Measurements from ENCODE around the gene EPHA5. TPM values are rescaled to one million over a fixed set of nuclear protein-coding genes. Genes with fewer than 3 reads are reported as not detected.

Gene EPHA5
- total RNA-seq, 2 experiments from 2014 or later = not detected

GRCh38 chr4:65386927-65387326 lies 283.4 kb downstream of the EPHA5 start:
- no peak overlapping the region for H3K27ac Mint-ChIP-seq
- no peaks in the 10 kb centered on the region for H3K36me3 Mint-ChIP-seq
- ChIA-PET POLR2A (no interaction called here), CTCF (no interaction called here)
- intact Hi-C loops (cut with micrococcal nuclease) = no loop called here
- H3K9me3 Mint-ChIP-seq = peaks cover 26% of the 10 kb centered on the region
- H3K27me3 Mint-ChIP-seq = no peaks in the 10 kb centered on the region
- no peak for DNase-seq
- H3K4me1 Mint-ChIP-seq (ENCODE audit: low read depth) = no peaks in the 10 kb centered on the region
- no peak overlapping the region for H3K4me3 Mint-ChIP-seq

- Mint-ChIP-seq H3K27me3 (no peaks in the 10 kb centered on the region), H3K4me1 (ENCODE audit: low read depth) (no peaks in the 10 kb centered on the region), H3K27ac (no peak overlapping the region), H3K36me3 (no peaks in the 10 kb centered on the region), H3K4me3 (no peak overlapping the region), H3K9me3 (peaks cover 8% of the 10 kb centered on the region)
- CTCF ChIA-PET = no interaction called here
- intact Hi-C loops (cut with micrococcal nuclease) = no loop called here
- no peak for DNase-seq
- POLR2A ChIA-PET = no interaction called here
Observed at GRCh38 chr4:65383589-65384305, 286.5 kb downstream of the EPHA5 start.

GRCh38 chr4:65381648-65382047 lies 288.6 kb downstream of the EPHA5 start:
- no peak overlapping the region for H3K27ac Mint-ChIP-seq
- CTCF ChIA-PET = no interaction called here
- no peaks in the 10 kb centered on the region for H3K27me3 Mint-ChIP-seq
- no peaks in the 10 kb centered on the region for H3K36me3 Mint-ChIP-seq
- H3K4me3 Mint-ChIP-seq = no peak overlapping the region
- POLR2A ChIA-PET = no interaction called here
- no peaks in the 10 kb centered on the region for H3K4me1 Mint-ChIP-seq (ENCODE audit: low read depth)
- DNase-seq = no peak
- intact Hi-C loops (cut with micrococcal nuclease) = no loop called here
- H3K9me3 Mint-ChIP-seq = peaks cover 9% of the 10 kb centered on the region

DNA sequence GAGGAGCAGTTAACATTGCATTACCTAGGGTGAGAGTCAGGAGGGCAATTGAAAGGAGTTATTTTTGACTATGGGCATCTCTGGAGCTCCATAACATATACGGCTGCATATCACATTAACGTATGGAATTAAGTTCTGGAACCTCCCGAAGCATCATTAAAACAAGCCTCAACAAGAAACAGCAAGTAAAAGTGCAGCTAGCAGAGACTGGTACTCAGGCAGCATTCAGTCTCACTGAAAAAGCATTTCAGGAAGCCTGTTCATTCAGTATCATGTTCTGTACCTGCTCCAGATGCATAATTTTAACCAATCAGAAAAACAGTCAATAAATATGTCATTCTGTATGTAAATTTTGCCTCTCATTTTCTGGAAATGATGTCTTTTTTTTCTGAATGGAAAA lies 299.6 kb downstream of the EPHA5 start:
- no peak overlapping the region for H3K27ac Mint-ChIP-seq
- H3K4me3 Mint-ChIP-seq = no peak overlapping the region
- no peaks in the 10 kb centered on the region for H3K4me1 Mint-ChIP-seq (ENCODE audit: low read depth)
- H3K9me3 Mint-ChIP-seq = peaks cover 5% of the 10 kb centered on the region
- no peaks in the 10 kb centered on the region for H3K27me3 Mint-ChIP-seq
- H3K36me3 Mint-ChIP-seq = no peaks in the 10 kb centered on the region
- intact Hi-C loops (cut with micrococcal nuclease) = no loop called here
- ChIA-PET CTCF (no interaction called here), POLR2A (no interaction called here)
- DNase-seq = no peak

DNA sequence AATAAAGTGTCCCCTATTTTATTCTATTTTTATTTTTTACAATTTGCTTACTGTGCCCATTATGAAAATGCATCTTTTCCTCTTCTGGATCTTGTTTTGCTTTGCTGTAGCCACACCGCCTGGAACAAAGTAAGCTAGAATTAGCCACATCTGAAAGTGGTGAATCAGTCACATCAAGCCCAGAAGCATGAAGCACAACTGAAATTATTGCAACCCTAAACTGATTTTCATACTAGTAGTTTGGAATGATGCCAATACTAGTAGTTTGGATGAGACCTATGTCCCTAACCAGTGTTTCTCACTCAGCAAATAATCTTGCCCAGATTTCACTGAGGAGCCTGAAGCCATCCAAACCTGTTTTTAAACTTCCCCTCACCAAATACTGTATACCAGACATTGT lies 303.0 kb downstream of the EPHA5 start:
- no peaks in the 10 kb centered on the region for H3K36me3 Mint-ChIP-seq
- ChIA-PET POLR2A (no interaction called here), CTCF (no interaction called here)
- no peak overlapping the region for H3K27ac Mint-ChIP-seq
- no peak overlapping the region for H3K4me3 Mint-ChIP-seq
- no peaks in the 10 kb centered on the region for H3K27me3 Mint-ChIP-seq
- DNase-seq = no peak
- H3K4me1 Mint-ChIP-seq (ENCODE audit: low read depth) = no peaks in the 10 kb centered on the region
- H3K9me3 Mint-ChIP-seq = peaks cover 11% of the 10 kb centered on the region
- intact Hi-C loops (cut with micrococcal nuclease) = no loop called here

DNA sequence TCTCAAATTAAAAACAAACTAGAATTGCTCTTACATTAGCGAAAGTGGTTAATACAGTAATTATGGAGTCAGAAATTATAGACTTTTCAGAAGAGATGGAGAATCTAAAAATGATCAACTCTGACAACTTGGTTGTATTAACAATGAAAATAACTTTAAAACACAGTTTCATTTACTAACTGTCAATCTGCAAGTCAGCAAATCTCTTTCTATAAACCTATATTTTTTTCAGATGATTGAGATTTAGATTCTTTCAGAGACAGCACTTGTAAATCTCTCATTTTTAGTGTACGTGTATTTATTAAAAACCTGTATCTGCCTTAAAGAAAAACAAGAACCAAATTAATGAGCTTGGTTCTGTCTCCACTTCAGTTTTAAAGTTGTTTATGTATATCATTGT lies 311.4 kb downstream of the EPHA5 start:
- no peaks in the 10 kb centered on the region for H3K27me3 Mint-ChIP-seq
- intact Hi-C loops (cut with micrococcal nuclease) = no loop called here
- POLR2A ChIA-PET = no interaction called here
- CTCF ChIA-PET = no interaction called here
- no peaks in the 10 kb centered on the region for H3K36me3 Mint-ChIP-seq
- H3K9me3 Mint-ChIP-seq = peaks cover 4% of the 10 kb centered on the region
- no peak for DNase-seq
- H3K4me1 Mint-ChIP-seq (ENCODE audit: low read depth) = no peaks in the 10 kb centered on the region
- no peak overlapping the region for H3K27ac Mint-ChIP-seq
- no peak overlapping the region for H3K4me3 Mint-ChIP-seq

DNA sequence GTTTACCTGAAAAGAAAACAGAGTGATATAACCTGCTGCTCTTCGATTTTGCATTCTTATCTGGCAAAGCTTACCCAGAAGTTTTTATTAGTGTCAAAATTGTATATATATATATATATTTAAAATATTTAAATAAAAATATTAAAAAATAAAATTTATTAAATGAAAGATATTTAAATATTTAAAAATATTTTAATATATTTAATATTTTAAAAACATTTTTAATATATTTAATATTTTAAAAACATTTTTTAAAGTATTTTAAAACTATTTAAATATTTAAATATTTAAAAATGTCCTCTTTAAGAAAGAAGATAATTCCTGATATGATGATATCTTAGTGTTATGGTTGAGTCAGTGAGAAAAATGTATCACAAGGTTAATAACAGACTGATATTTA lies 317.2 kb downstream of the EPHA5 start:
- Mint-ChIP-seq H3K27ac (no peak overlapping the region), H3K9me3 (no peaks in the 10 kb centered on the region), H3K4me3 (no peak overlapping the region), H3K4me1 (ENCODE audit: low read depth) (no peaks in the 10 kb centered on the region), H3K36me3 (no peaks in the 10 kb centered on the region), H3K27me3 (no peaks in the 10 kb centered on the region)
- intact Hi-C loops (cut with micrococcal nuclease) = no loop called here
- POLR2A ChIA-PET = no interaction called here
- no peak for DNase-seq
- CTCF ChIA-PET = no interaction called here

DNA sequence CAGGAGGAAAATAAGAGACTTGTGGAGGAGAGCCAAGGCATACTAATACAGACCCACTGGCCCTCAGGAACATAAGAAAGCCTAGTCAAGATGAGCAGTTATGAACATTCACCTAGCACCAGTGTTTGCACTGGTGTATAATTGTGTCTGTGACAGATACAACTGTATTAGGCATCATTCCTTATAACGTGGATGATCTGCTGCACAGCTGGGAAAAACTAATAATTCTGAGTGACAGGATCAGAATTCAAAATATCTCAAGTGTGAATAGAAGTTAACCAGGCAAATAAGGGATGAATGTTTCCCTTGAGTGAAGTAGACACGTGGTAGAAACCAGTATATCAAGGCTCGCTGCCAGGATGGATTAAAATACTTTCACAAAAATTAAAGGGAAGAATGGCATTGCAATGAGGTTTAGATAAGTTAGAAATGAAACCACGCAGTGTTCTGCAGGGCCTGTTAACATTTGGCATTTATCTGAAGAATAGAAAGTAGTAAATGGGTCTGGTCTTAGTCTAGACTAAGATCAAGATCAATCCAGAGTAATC lies 325.9 kb downstream of the EPHA5 start:
- intact Hi-C loops (cut with micrococcal nuclease) = no loop called here
- ChIA-PET CTCF (no interaction called here), POLR2A (no interaction called here)
- Mint-ChIP-seq H3K9me3 (peaks cover 6% of the 10 kb centered on the region), H3K27me3 (no peaks in the 10 kb centered on the region), H3K4me1 (ENCODE audit: low read depth) (no peaks in the 10 kb centered on the region), H3K36me3 (no peaks in the 10 kb centered on the region), H3K27ac (no peak overlapping the region), H3K4me3 (no peak overlapping the region)
- DNase-seq = no peak

DNA sequence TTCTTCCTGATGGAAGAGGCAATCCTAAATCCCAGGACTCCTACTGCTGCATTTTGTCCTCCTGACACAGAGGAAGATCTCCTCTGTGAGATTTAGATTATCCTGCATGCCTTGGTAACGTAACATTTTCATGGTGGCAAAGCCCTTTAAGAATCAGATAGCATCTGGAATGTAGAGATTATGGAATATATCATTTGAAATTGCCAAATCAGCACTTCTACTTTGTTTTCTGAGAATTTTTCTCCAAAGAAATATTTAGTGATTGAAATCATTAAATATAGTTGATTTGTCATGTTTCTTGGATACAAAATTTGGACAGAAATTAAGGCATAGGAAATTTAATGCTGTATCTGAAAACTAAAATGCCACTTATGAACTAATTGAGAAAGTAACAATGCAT lies 326.9 kb downstream of the EPHA5 start:
- POLR2A ChIA-PET = no interaction called here
- Mint-ChIP-seq H3K36me3 (no peaks in the 10 kb centered on the region), H3K27me3 (no peaks in the 10 kb centered on the region), H3K4me1 (ENCODE audit: low read depth) (no peaks in the 10 kb centered on the region), H3K27ac (no peak overlapping the region), H3K9me3 (peaks cover 7% of the 10 kb centered on the region), H3K4me3 (no peak overlapping the region)
- DNase-seq = no peak
- intact Hi-C loops (cut with micrococcal nuclease) = no loop called here
- CTCF ChIA-PET = no interaction called here

GRCh38 chr4:65341557-65341956 lies 328.7 kb downstream of the EPHA5 start:
- no peaks in the 10 kb centered on the region for H3K27me3 Mint-ChIP-seq
- H3K36me3 Mint-ChIP-seq = no peaks in the 10 kb centered on the region
- intact Hi-C loops (cut with micrococcal nuclease) = no loop called here
- POLR2A ChIA-PET = no interaction called here
- no peaks in the 10 kb centered on the region for H3K4me1 Mint-ChIP-seq (ENCODE audit: low read depth)
- H3K27ac Mint-ChIP-seq = no peak overlapping the region
- CTCF ChIA-PET = no interaction called here
- peaks cover 7% of the 10 kb centered on the region for H3K9me3 Mint-ChIP-seq
- DNase-seq = no peak
- no peak overlapping the region for H3K4me3 Mint-ChIP-seq

DNA sequence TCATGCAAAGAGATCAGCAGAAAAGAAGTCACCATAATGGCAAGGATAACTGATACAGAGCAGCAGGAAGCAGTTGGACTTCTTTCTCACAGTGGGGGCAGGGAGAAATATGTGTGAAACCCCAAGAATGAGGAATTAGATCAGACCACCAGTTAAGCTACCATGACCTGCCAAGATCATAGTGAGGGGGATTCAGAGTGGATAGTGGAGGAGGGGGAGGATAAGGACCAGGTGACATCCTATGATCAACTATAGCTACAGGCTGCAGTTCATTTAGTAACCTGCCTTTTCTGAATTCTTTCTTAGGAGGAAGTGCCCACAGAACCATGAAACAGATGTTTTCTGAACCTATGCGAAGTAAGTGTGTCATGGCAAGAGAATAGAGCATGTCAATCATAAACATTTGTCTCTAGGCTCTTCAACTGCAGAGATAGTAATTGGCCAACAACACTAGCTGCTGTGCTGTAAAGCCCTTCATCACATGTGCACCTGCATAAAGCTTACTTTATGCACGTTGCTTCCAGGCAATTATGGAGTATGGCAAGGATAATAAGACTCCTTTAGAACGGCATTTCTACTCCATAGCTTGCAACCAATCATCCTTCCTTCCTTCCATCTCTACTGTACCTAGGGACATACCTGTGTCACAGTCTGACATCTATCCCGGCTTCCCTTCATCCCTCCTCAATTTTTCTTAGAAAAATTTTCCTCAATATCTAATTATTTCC lies 329.7 kb downstream of the EPHA5 start:
- intact Hi-C loops (cut with micrococcal nuclease) = no loop called here
- Mint-ChIP-seq H3K4me1 (ENCODE audit: low read depth) (no peaks in the 10 kb centered on the region), H3K9me3 (peaks cover 7% of the 10 kb centered on the region), H3K27me3 (no peaks in the 10 kb centered on the region), H3K36me3 (no peaks in the 10 kb centered on the region), H3K27ac (no peak overlapping the region), H3K4me3 (no peak overlapping the region)
- no peak for DNase-seq
- CTCF ChIA-PET = no interaction called here
- POLR2A ChIA-PET = no interaction called here

- Mint-ChIP-seq H3K36me3 (no peaks in the 10 kb centered on the region), H3K27ac (no peak overlapping the region), H3K4me1 (ENCODE audit: low read depth) (no peaks in the 10 kb centered on the region), H3K4me3 (no peak overlapping the region), H3K27me3 (no peaks in the 10 kb centered on the region), H3K9me3 (peaks cover 9% of the 10 kb centered on the region)
- POLR2A ChIA-PET = no interaction called here
- intact Hi-C loops (cut with micrococcal nuclease) = no loop called here
- CTCF ChIA-PET = no interaction called here
- DNase-seq = no peak
Observed at GRCh38 chr4:65337371-65337770, 332.9 kb downstream of the EPHA5 start.

GRCh38 chr4:65336465-65336864 lies 333.8 kb downstream of the EPHA5 start:
- Mint-ChIP-seq H3K27ac (no peak overlapping the region), H3K4me3 (no peak overlapping the region), H3K4me1 (ENCODE audit: low read depth) (no peaks in the 10 kb centered on the region), H3K36me3 (no peaks in the 10 kb centered on the region), H3K9me3 (peaks cover 12% of the 10 kb centered on the region), H3K27me3 (no peaks in the 10 kb centered on the region)
- no peak for DNase-seq
- POLR2A ChIA-PET = no interaction called here
- CTCF ChIA-PET = no interaction called here
- intact Hi-C loops (cut with micrococcal nuclease) = no loop called here
